ENCODE data around the gene AKT1.
A peak's percentile ranks its signal among the peaks of the same experiment; 100 is the strongest.
"Not testable (repeated sequence)": the region's sequence is repeated elsewhere in the genome, so short reads cannot be mapped to it uniquely, and the experiment has no call there.

AKT1 gene

GRCh38 chr14:104751539-104752422, 43.8 kb downstream of the AKT1 start:
- peak; percentile 62 to 70 for DNase-seq

GRCh38 chr14:104750753-104751057, 44.8 kb downstream of the AKT1 start:
- not testable (repeated sequence) for DNase-seq

DNA sequence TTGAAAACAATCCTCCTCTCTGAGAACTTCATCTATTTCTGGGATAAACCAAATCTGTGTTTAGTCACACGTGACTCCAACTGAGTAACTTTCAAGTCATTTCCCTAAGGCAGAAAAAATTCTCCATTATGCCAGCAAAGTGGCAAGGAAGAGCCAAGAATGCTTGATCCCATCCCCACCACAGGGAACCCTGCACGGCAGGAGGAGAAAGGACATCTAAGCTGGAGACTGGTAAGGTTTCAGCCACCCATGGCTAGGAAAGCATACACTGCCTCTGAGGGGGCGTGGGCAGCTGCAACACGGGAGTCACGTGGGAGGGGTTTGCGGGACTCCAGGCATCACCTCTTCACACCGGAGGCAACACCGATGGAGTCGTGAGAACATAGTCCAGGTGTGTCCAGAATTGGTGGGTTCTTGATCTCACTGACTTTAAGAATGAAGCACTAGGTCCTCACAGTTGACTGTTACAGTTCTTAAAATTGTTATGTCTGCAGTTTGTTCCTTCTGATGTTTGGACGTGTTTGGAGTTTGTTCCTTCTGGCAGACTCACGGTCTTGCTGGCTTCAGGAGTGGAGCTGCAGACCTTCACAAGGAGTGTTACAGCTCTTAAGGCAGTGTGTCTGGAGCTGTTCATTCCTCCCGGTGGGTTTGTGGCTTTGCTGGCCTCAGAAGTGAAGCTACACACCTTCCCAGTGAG, 45.3 kb downstream of the AKT1 start:
- no peak for DNase-seq

- DNase-seq, result no peak
Observed at GRCh38 chr14:104749111-104749649, 46.4 kb downstream of the AKT1 start.

DNA sequence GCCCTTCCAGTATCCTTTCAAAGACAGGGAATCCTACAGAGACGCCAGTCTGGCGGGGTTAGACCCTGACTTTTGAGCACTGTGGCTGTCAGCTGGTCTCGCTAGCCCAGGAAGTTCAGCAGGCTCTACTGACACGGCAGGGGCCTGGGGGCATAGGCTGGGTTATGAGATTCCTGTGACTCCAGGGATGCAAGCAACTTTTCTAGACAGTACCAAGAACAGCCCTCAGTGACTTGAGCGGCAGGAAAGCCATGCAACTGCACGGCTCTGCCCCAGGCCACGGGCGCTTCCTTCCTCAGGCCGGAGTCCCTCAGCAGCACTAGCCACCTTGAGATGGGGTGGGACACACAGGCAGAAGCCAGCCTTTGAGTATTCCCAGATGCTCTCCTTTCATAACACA, 47.7 kb downstream of the AKT1 start:
- DNase-seq, result no peak

- DNase-seq, result no peak
Observed at GRCh38 chr14:104746934-104747481, 48.5 kb downstream of the AKT1 start.

DNA sequence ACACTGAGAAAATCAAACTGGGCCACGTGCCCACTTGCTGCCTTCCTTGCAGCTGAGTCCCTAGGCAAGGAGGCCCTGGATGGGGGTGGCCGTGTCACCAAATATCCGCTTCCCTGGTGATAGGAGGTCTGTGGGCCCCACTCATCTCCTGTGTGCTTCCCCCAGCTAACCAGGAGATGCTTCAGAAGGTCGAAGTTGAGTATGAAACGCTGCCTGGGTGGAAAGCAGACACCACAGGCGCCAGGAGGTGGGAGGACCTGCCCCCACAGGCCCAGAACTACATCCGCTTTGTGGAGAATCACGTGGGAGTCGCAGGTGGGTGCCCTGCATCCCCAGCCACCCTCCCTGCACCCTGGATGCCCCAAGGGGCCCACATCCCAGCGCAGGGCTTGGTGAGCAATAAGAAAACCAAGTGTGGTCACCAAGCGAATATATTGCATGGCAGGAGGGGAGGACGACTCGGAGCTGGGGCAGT, 49.4 kb downstream of the AKT1 start:
- DNase-seq, result no peak

DNA sequence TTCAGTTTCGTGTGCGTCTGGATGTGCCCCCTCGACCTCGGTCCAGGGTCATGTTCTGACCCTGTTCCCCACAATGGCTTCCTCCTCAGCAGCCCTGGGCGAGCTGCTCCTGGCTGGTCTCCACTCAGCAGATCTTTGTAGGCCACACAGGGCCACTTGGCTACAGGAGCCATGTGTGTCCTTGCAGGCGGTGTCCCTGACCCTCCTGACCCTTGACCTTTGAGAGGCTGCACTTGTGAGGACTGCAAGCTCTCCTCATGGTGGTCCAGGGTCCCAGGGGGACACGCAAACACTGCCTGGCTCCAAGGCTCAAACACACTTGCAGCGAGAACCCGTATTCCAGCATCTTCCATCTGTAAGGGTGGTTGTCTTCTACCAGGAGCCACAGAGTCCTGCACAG, 50.1 kb downstream of the AKT1 start:
- DNase-seq, result no peak

DNA sequence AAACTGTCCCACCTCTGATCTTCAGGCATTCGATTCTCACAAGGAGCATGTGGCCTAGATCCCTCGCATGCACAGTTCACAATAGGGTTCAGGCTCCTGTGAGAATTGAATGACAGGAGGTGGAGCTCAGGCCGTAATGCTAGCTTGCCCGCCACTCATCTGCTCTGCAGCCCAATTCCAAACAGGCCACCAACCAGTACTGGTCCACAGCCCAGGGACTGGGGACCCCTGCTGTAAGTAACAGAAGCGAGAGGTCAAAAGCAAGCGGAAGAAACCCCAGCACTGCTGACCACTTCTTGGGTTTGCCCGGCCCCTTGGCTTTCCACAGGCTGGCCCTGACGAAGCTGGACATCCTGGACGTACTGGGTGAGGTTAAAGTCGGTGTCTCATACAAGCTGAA, 51.1 kb downstream of the AKT1 start:
- no peak for DNase-seq

GRCh38 chr14:104743461-104744380, 51.8 kb downstream of the AKT1 start:
- DNase-seq, result no peak

- DNase-seq, result no peak
Observed at GRCh38 chr14:104742586-104743455, 52.7 kb downstream of the AKT1 start.

DNA sequence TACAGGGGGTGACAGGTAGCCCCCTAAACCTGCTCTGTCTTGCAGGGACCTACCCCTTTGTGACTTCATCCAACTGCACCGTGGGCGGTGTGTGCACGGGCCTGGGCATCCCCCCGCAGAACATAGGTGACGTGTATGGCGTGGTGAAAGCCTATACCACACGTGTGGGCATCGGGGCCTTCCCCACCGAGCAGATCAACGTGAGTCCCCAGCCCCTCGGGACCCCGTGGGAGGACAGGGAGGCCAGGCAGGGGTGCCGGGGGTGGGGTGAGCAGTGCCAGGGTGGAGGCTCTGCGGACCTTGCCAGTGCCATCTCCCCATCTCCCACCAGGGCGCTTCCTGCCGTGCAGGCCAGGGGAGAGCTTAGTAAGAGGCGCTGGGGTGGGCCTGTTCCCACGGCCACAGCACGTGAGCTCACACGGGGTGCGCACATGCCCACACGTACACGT, 53.7 kb downstream of the AKT1 start:
- no peak for DNase-seq

DNA sequence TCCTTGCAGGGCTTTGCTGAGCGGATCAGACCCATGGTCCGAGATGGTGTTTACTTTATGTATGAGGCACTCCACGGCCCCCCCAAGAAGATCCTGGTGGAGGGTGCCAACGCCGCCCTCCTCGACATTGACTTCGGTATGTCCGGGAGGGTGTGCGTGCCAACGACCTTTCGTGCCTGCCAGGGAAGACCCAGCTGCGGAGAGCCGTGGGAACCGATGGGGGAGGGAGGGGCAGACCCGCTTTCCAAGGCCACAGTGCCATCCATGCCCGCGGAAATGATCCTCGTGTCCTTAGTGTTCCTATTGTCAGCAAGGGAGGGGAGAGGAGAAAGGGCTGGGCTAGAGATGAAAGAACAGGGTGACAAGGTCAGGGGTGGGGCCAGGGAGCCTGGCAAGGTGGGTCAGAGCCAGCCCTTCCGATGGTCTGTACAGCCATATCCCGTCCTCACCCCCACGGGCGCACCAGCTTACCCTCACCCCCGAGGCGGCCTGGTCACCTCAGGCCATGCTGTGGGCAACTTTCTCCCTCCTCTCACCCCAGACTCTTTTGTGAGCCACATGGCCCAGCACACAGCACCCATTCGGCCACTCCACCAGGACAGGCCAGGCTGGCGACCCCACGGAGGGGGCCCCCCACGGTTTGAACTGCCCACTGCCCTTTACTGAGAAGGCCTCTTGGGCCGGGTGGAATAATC, 54.3 kb downstream of the AKT1 start:
- DNase-seq, result no peak

DNA sequence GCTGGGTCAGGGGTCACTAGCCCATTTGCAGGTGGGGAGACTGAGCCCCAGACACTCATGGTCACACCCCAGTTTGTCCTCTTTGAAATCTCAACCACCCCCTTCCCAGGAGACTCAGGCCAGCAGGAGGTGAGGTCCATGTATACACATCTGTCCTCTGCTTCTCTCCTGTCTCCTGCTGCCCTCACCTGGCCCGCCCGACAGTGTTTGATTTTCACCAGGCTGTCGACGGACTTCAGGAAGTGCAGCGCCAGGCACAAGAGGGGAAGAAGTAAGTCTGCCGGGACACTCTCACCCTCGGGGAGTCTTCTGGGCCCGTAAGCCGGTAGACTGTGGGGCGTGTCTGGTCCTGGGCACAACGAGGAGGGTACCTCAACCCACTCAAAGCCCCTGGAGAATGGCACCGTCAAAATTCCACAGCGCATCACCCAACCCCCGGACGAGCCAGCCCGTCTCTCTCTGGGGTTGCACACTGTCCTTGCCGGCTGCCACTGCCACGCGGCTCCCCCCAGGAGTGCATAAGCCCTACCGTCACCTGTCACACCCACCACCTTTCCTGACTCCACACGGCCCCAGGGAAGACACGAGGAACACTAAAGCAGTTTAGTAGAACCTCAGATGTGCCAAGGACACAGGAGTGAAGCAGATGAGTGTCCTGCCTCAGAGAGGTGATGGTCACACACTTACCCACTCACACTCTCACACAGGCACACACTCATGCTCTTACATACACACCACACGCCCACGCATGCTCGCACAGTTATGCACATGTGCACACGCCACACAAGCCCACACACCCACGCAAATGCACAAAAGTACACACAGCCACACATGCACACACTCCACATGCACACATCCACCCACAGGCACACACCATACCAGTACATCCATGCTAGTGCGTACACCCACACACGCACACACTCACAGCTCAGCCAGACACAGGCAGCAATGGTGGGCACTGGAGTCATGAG, 55.7 kb downstream of the AKT1 start:
- DNase-seq, result no peak

DNA sequence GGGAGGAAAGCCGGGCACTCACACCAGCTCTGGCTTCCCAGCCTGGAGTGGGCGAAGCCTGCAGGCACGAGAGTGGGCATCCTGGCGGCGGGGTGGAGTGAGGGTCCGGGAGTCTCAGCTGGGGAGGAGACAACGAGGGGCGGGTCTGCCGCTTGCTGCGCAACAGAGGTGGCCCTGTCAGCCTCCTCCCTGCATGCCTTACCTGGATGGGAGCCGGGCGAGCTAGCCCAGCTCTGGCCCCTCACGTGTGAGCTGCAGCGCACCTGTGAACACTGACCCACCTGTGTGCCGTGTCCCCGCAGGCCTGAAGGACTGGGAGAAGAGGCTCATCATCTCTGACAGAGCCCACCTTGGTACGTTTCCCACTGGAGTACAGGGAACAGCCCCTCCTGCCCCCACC, 56.5 kb downstream of the AKT1 start:
- no peak for DNase-seq

DNA sequence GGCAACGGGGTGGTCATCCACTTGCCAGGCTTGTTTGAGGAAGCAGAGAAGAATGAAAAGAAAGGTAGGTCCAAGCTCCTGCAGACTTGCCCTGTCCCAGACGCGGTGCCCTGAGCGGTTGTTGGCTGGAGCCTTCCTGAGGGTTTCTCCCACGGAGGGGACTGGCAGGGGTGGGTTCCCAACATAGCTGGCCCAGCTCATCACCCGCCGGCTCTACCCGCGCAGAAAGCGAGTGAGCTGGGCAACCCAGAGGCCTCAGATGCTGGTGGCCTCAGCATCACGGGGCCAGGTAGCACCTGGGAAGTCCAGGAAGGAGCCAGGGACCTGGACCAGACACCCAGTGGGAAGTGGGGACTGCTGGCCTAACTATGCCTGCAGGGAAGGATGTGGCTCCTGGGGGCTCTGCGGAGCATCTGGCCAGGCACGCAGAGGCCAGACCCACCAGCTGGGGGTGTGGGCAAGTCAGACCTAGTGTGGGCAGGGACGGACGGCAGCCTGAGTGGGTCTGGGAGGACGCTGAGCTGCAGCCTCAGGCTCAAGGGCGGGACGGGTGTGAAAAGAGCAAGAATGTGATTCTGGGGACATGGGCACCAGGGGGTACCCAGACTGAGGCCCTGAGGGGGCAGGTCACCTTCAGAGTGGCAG, 57.1 kb downstream of the AKT1 start:
- DNase-seq, result no peak

DNA sequence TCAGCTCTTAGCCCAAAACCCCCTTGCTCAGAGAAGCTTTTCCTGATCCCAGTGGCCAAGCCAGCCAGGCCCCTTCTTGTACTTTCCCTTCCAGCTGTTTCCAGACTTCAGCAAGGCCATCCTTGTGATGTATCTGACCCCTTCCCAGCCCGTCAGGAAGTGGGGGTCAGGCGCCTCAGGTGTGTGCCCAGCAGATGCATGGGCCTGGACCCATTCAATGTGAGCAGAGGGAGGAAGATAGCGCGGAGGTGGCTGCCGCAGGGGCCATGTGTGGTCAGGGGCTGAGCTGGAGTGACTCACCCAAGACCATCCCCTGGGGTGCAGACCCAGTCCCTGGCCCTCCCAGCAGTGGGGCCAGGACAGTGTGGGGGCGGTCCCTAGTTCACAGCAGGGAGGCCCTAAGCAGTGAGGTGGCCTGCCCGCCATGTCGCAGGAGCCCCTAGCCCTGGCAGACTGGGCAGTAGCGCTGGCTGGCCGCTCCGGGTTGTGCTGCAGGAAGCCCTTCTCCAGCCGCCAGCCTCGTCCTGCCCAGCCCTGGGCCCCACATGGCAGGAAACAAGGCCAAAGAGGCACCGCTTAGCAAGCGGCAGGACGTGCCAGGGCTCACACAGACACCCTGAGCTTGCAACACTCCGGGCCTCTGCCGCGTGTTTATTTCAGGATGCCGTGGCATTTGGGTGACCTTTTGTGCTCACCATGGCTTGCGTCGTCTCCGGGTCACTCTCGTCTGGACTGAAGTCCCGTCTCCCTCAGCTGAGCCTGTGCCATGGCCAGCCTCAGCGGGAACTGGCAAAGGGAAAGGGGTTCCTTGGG, 59.5 kb downstream of the AKT1 start:
- no peak for DNase-seq

Measured in Kasumi-1 (cell line).